Stomach (tissue), 4 donors: Measurements from ENCODE around the gene SLC13A3.

Source experiments
- CTCF ChIP-seq, 7 experiments: fragments of 450-650 bp in 4 of 7; fragments of 200-600 bp in 3 of 7; sonication (generic) in 3 of 7; IDR thresholded peaks; one replicate each; pipeline ENCODE4 v1.5.1; 2016 to 2019; ENCODE audit warnings: antibody characterized with exemption in 7 of 7, control low read depth in 2 of 7, mild to moderate bottlenecking in 1 of 7
- POLR2AphosphoS5 ChIP-seq, 3 donors: sonication (generic); formaldehyde crosslinking; IDR thresholded peaks; one replicate each; pipeline ENCODE4 v1.6.1; 2016; ENCODE audit warnings: antibody characterized with exemption in 3 of 3

- TF ChIP-seq CTCF (IDR thresholded peaks at IDR 0.05) (no peak), POLR2AphosphoS5 (IDR thresholded peaks at IDR 0.05) (no peak)
These were observed 36.8 kb downstream of the SLC13A3 start for GRCh38 chr20:46614503-46614902.
